Measurements from ENCODE around the gene PIGC.

Gene PIGC

DNA sequence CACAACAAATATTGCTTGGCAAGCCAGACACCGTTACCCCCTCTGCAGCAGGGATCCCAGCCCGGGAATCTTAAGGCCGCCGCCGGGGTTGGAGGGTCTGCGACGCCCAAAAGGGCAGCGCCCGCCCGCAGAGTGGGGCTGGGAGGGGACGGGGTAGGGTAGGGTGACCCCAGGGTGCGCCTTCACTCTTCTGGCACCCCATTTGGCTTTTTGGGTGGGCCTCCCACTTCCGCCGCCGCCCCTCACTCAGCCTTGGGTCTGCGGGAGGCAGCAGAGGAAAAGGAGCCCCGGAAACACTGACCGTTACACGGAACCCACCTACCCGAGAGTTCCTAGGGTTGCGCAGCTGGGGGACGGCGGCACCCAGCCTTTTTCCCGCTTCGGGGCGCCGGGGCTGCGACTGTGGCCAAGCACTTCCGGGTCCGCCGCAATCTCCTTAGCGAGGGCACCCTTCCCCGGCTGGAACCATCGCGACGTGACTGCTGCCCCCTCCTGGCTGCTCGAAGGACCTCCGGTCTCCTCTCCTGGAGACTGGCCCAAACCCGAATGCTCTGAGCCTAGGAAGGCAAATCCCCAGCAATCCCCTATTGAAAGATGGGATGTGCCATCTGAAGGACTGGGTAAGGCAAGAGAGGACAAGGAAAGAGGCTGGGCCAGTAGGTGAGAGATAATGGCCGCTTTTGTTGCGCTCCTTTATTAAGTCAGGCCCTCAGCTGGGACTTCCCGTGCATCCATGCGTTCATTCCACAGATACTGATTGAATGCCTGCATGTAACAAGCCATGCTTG is at the start of gene PIGC:
TSS of gene PIGC (minus strand) at position 404 of the 788 bp plus-strand sequence. CDS start 1,447 bp downstream, outside the sequence.
- DNase-seq (ENCODE audit: low read depth in 3 of 3): peak; percentile 84 to 87 (median 86)

DNA sequence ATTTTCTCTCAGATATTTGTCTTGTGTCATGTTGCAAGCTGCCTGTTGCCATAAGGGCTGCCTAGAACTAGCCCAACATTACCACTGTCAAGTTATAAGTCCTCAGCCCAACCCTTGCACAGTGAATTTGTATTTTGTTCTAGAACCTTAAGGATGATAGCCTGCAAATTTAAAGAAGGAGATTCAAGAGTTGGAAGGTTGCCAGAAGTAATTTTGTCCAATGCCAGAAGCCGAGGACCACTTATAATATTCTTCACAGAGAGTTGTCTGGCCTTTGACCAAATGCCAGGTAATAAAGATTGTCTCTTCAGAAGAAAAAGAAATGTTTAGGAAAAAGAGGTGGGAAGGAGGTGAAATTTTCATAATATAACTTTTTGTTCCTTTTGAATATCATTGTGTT is 48.6 kb upstream of the PIGC start:
- no peak for DNase-seq (ENCODE audit: low read depth in 3 of 3)

DNA sequence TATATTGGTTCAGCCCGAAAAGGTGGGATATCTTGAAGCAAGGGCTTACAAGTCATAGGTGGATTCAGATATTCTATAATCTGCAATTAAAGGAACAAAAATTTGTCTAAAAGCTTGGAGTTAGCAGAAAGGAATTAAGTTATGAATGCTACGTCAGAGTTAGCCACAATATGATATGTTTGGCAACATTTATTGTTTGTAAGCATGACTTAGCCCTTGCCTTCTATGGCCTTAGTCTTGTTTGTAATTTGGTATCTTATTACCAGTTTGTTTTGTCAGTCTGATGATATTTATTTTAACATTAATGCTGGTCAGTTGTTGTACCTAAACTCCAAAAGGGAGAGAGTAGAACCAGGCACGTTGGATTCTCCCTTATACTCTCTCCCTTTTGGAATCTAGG is 46.0 kb upstream of the PIGC start:
- DNase-seq (ENCODE audit: low read depth in 3 of 3): no peak

DNA sequence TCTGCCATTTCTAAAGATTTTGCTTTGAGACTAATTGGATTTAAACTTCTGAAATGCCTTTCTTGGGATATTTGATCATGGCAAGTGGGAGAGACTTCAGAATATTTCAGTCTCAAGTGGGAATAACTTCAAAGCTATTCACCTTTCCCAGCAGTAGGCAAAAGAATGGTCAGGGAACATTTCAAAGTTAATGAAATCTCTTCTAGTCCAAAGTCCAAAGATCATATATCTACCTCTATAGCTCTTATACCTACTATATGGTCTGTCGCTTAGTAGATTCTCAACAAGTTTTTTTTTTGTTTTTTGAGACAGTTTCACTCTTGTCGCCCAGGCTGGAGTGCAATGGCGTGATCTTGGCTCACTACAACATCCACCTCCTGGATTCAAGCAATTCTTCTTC is 44.5 kb upstream of the PIGC start:
- DNase-seq (ENCODE audit: low read depth in 3 of 3): no peak

DNA sequence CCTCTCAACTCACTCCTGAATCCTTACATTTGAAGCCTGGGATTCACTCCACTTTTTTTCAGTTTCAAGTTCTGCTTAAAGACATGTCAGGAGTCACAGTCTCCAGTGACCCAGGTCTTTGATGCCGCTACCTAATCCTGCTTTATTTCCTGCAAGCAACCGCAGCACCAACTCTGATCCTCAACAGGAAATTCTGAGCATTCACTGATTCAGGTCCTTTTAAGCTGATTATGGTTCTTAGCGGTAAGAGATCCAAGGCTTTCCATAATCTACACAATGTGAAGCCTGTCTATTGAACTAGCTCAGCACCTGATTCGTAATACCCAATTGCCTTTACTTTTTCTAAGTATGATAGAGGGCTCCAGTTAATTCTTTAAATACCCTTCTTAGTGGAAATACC is 43.7 kb upstream of the PIGC start:
- DNase-seq (ENCODE audit: low read depth in 3 of 3): no peak

DNA sequence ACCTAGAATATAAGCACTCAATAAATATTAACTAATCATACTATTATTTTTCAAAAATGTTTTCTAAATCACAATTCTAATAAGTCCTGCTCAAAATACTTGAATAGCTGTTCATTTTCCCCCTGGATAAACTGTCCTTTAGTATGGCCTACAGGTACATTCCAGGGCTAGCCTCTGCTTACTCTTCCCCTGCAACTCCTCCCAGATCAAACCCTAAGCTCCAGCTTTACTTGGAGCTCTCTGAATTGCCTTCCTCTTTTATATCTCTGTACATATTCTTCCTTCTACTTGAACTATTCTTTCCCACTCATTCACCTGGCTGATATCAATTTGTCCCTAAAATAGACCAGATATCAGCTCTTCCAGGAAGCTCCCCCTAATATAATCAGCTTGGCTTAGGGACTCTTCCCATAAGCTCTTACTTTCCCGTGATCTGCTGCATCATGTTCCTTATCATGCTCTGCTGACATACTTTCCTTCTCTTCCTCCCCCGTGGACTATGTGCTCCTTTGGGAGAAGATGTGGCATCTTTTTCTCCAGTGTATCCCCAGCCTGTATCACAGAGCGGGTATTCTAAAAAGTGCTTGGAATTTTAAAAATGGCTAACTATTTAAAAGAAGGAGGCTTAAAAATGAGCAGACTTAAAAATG is 43.1 kb upstream of the PIGC start:
- DNase-seq (ENCODE audit: low read depth in 3 of 3): no peak

DNA sequence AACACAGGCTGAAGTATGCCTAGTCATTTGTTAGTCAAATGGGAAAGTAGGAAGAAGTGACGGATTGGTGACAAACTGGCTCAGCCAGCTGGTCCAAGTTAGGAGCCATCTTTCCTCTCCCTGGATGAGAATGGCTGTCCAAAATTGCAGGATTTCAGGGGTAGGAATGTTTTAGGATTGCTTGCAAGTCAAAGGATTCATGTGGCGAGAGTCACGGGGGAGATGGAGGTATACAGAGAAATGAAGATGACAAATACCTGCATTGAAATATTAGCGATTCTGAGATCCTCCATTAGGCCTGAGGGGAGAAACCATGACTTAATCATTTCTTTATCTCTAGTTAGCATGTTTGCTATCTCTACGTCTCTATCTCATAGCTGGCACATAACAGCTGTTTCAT is 41.8 kb upstream of the PIGC start:
- DNase-seq (ENCODE audit: low read depth in 3 of 3): no peak

DNA sequence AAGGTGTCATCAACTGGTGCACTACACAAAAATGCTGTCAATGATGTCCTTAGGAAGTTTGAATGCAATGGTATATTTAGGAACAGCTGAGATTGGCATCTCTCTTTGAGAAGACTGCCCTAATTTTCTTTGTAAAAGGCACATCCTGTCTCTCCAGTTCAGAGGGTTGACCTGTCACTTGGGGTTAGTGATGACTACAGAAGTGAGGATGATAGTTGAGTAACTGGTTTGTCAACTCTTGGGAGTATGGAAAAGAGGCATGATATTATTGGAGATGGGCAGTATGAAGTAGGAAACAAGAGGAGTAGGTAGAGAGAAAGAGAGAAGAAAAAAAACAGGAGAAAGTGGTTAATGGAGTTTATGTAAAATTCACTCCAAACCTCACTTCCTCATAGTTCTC is 40.4 kb upstream of the PIGC start:
- no peak for DNase-seq (ENCODE audit: low read depth in 3 of 3)

DNA sequence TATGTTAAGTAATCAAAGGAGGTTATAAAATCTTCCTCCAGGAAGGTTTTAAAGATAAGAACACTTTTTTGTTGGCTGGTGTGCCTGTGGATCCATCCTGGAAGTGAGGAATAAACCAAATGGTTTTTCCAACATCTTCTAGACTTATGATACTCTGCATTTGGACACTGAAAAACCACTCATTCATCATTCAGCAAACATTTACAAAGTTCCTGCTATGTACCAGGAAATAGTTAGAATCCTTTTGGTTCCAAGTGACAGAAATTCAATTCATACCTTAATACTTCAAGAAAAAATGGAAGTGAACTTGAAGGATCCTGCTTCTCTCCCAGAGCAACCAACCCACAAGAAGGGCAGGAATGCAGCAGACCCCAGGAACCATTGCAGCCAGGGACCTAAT is 39.6 kb upstream of the PIGC start:
- DNase-seq (ENCODE audit: low read depth in 3 of 3): no peak

DNA sequence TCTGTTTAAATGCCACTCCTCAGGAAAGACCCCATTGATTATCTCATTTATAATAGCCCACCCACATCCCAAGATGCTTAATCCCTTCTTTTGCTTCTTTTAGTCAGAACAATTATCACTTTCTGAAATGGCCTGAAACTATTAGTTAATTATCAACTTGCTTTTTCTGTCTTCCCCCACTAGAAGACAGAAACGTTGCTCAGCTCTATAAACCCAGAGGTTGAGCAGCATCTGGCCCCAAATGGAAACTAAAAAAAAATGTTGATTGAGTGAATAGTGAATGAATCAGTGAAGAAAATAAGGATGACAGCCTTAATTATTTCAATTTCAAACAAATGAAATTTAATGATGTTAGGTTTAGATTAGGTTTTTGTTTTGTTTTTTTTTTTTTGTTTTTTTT is 38.2 kb upstream of the PIGC start:
- no peak for DNase-seq (ENCODE audit: low read depth in 3 of 3)

DNA sequence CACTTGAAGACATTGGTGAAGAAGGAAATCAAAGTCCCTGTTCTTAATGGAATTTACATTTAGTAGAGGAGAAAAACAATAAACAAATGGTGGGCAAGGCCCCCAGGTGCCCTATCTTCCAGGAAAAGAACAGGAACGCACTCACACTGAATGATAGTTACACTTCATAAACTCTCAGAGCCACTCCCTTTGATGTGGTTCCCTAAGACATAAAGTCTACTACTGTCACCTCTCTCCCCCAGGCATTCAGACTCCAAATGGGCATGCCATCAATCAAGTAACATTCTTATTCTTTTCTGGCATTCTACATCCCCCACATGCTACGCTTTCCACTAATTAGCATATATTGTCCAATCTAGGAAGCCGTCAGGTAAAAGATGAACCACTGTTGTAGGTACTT is 36.6 kb upstream of the PIGC start:
- no peak for DNase-seq (ENCODE audit: low read depth in 3 of 3)

DNA sequence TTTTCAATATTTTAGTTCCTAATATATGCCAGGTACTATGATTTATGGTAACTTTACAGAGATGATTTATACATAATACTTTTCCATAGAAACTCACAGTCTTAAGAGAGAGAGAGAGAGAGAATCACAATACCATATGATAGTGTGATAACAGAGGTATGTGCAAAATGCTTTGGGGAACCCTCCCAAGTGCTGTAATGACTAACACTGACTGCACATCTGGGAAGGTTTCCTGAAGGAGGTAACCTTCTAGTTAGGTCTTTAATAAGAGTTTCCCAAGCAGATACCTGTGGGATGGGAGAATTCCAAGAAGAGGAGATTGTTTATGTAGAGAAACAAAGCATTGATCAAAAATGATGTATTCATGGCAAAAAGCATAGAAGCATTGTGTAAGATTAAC is 34.6 kb upstream of the PIGC start:
- DNase-seq (ENCODE audit: low read depth in 3 of 3): no peak

DNA sequence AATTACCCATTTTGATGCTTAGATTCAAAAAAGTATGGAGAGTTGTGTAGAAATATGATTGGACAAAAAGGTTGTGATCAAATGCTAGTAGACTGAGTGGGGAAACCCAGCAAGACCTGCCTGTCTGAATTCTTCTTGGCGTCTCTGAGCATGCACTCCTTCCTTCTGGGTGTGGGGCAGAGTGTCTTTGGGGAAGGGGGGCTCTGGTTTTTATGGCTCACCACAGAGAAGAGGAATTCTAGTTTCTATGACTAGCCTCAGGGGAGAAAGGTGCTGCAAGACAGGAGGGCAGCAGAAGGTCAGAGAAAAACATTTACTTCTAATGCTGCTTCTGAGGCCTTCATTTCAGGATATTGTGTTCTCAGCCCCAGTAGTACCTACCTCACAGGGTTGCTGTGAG is 33.9 kb upstream of the PIGC start:
- no peak for DNase-seq (ENCODE audit: low read depth in 3 of 3)

DNA sequence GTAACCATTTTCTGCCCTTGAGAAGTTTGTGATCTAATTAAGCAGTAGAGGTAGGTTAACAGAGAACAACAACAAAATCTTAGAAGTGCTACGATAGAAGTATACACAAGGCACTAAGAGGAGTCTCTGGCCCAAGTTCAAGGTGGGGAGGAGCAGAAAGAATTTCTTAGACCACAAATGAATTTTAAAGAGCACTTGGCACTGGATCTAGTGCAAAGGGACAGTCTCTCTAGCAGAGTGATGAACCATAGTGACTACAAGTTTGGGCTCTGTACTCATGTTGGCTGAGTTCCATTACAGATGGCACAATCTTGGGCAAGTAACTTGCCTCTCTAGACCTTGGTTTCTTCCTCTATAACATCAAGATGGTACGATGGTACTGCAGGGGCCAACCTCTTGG is 33.3 kb upstream of the PIGC start:
- DNase-seq (ENCODE audit: low read depth in 3 of 3): no peak

DNA sequence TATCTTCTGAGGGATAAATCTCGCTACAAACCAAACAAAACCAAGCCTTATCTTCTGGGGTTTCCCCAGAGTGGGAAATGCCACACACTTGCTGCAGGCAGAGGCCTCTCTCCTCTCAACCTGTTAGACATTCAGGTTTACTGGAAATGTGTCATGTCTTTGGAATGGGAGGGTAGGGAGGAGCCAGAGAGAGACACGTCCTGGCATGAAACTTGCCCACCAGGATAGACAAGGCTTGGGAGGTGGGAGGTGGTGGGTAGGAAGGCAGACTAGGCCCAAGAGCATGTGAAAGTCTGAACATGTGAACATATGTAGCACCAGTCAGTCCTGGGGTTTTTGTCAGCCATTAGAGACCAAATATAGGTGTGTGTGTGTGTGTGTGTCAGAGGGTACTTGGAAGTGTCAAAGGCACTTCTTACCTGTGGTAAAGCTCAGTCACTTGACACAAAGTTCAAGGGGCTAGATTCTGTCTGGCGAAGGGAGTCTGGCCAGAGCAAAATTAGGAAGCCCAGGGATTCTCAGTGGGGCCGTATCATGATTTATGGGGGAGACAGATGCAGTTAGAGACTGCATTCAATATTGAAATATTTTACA is 32.4 kb upstream of the PIGC start:
- no peak for DNase-seq (ENCODE audit: low read depth in 3 of 3)

DNA sequence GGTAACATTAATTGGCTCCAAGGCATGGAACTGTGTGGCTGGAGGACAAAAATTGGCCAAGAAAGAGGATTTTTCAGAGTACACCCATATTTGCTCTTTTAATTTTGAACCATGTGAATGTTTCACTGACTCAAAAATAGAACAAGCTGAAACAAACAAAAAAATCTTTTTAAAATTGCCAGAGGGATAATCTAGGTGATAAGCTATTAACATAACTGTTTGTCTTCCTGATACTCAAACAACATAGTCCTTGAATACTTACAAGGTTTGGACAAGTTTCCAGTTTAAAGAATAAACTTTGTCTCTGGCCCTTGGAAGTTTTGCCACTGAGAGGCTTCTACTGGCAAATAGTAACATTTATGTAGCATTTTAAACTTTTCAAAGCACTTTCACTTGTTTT is 30.0 kb upstream of the PIGC start:
- DNase-seq (ENCODE audit: low read depth in 3 of 3): no peak

DNA sequence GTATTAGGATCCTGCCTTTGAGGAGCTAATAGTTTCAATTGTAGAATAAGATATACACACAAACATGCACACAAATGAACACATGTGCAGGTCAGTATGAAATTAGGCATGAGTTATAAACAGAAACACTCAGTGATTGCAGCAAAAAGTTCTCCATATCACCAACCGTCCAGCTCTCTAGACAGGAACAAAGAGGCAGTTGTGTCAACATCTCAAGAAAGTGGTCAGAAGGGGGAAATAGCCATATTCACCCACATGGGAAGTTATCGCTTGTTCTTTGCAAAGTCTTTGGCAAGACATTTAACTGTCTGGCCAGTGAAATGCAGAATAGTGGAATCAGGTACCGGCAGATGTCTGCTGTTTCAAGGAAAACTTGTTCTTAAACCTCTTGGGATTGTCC is 29.4 kb upstream of the PIGC start:
- no peak for DNase-seq (ENCODE audit: low read depth in 3 of 3)

DNA sequence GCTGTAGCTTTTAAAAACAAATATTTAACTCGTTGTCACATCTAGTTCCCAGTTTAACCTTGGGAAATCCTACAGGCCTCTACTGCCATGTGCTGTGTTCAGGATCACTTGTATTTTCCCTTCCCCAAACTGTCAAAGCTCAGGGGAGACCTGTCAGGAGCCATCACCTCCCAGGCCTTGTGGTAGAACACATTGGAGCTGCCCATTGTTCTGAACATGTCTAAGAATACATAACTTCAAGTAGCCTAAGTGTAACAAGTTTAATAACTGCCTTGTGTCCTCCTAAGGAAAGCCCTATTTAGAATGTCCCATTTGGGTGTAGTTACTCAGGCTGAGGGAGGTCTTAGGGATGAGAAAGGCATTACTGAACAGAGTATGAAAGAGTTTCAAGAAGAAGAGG is 28.6 kb upstream of the PIGC start:
- DNase-seq (ENCODE audit: low read depth in 3 of 3): no peak

DNA sequence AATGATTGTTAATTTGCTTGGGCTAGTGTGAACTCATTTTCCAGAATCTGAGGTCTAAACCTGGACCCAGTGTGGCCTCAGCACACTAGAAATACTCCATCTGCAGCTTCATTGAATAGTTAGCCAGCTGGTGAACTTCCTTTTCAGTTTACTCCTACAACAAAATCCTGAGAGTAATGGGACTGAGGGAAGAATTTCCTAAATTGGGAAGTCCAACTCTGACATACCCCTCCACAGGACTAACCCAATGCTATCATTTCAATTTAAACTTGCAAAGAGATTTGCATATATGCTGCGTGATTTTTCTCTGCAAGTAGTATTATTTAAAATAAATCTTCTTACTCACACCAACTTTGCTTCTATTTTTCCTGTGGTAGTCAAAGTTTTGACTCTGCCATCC is 27.8 kb upstream of the PIGC start:
- DNase-seq (ENCODE audit: low read depth in 3 of 3): no peak

DNA sequence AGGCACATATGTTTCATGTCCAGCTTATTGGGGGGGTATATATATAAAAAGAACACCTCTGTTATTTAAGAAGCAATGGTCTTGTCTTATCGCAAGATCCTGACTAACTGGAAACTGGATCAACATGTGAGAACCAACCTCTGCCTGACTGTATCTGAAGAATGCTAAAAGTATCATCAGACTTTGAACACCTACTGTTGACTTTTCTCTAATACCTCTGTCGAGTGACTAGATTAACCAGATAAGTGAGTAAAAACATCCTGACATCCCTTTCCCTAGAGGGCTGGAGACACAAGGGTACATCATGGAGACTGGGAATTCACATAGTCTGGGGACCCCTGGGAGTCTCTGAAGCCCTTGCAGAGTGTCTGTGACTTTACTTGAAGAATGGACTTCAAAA is 26.3 kb upstream of the PIGC start:
- DNase-seq (ENCODE audit: low read depth in 3 of 3): no peak

DNA sequence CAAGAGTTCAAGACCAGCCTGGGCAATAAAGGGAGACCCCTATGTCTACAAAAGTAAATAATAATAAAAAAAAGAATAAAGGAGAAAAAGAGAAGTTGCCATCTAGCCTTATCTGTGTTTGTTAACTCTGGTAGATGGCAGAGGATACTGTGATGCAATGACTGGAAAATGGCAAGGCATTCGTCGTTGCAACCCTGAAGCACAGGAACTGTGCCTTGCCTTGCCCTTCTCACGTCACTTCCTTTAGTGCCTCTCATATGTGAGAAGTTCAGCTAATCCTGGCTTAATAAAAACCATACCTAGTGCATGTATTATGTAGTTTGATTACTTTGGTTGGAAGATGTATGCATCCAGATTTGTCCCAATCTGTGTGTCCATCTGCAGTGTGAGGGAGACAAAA is 25.8 kb upstream of the PIGC start:
- DNase-seq (ENCODE audit: low read depth in 3 of 3): no peak

DNA sequence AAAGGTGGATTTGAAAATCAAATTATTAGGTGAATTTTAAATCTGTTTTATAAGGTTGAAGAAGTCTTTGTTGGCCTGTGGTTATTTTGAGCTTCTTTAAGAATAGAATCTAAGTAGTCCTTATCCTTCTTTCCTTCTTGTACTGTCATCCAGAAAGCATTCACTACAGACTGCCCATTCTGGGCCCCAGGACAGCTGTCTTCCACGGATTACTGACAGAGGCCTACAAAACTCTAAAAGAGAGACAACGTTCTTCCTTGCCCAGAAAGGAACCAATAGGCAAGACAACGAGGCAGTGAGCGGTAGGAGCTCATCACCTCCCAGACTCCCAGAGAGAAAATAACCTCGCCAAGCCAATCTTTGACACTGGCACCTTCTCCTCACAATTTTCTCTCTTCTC is 24.4 kb upstream of the PIGC start:
- no peak for DNase-seq (ENCODE audit: low read depth in 3 of 3)

DNA sequence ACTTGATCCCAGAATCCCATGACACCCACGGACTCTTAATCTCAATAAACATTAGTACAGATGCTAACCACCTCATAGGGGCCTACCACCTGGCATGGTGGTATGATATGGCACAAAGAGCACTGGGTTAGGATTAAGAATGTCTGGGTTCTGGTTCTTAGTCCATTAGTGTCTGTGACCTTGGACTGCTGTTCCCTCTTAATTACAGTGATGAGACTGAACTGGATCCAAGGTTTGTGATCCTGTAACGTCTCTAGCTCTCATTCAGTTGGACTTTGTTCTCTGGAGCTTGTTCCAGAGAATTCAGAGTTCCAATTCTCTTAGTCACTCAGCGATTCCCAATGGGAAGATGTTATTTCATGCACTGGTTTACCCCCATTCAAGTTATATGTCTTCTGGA is 23.6 kb upstream of the PIGC start:
- no peak for DNase-seq (ENCODE audit: low read depth in 3 of 3)
